Measurements from ENCODE around the gene KRTAP4-6.

DNA sequence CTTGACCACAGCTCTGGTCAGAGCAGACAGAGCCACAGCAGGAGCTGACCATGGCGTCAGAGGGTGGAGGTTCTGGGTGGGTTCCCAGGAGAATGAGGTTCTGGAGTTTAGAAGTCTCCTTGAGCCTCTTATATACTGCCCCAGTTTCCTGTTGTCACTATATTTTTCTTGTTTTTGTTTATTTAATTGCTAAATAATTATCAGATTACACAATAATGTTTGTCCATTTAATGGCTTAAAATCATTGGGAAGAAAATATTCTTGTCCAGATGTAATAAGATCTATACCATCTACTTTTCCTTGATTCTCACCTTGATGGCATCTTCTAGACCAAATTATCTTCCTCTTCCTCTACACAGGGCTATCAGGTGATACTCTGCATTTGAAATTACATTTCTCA lies 27.8 kb upstream of the KRTAP4-6 start, which contains the start of gene KRTAP4-3:
- TF ChIP-seq, protein P1, sequence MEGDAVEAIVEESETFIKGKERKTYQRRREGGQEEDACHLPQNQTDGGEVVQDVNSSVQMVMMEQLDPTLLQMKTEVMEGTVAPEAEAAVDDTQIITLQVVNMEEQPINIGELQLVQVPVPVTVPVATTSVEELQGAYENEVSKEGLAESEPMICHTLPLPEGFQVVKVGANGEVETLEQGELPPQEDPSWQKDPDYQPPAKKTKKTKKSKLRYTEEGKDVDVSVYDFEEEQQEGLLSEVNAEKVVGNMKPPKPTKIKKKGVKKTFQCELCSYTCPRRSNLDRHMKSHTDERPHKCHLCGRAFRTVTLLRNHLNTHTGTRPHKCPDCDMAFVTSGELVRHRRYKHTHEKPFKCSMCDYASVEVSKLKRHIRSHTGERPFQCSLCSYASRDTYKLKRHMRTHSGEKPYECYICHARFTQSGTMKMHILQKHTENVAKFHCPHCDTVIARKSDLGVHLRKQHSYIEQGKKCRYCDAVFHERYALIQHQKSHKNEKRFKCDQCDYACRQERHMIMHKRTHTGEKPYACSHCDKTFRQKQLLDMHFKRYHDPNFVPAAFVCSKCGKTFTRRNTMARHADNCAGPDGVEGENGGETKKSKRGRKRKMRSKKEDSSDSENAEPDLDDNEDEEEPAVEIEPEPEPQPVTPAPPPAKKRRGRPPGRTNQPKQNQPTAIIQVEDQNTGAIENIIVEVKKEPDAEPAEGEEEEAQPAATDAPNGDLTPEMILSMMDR (IDR thresholded peaks at IDR 0.05; ENCODE audit: low read length) = no peak
- no peak for TF ChIP-seq EZH2 (optimal IDR thresholded peaks at IDR 0.05; ENCODE audit: low read depth, low read length)

Measured in MM.1S (cell line).